ENCODE data around the gene UBE2B. TPM values are rescaled to one million over a fixed set of nuclear protein-coding genes. Genes with fewer than 3 reads are reported as not detected.

Gene UBE2B
- total RNA-seq, 1 experiment from 2014 or later: 186 TPM

GRCh38 chr5:134436523-134437339, 65.4 kb downstream of the UBE2B start:
- Mint-ChIP-seq H3K4me3 (ENCODE audit: unreplicated experiment) (peak overlapping the region; percentile 63), H3K9me3 (ENCODE audit: unreplicated experiment) (no peaks in the 10 kb centered on the region), H3K27me3 (ENCODE audit: insufficient read depth, unreplicated experiment) (no peaks in the 10 kb centered on the region), H3K4me1 (ENCODE audit: insufficient read depth, unreplicated experiment) (peaks cover 72% of the 10 kb centered on the region), H3K27ac (ENCODE audit: low read depth, unreplicated experiment) (peak overlapping the region; percentile 98), H3K36me3 (ENCODE audit: insufficient read depth, unreplicated experiment) (no peaks in the 10 kb centered on the region)
- no TSS peak for BruUV-seq (replicated peaks)
- peak; percentile 96 for DNase-seq (ENCODE audit: unreplicated experiment)
- no peak for TF ChIP-seq CTCF (IDR thresholded peaks at IDR 0.05; ENCODE audit: unreplicated experiment)
- intact Hi-C loops (cut with micrococcal nuclease): loop anchor here (2.0 kb wide), 1 partner anchor 66 kb away; no protein-coding TSS in a partner anchor
- ChIA-PET POLR2A (interaction anchor here (0.6 to 8.7 kb wide), 35 partner anchors 9 to 1206 kb away, joined by 3 to 321 read pairs (median 5); partner anchors contain the start of genes CDKL3, CDKN2AIPNL, JADE2 and SEC24A), CTCF (interaction anchor here (0.6 to 6.9 kb wide), 15 partner anchors 12 to 303 kb away, joined by 3 to 86 read pairs (median 3); partner anchors contain the start of gene CDKN2AIPNL)

- peak overlapping the region; percentile 98 for H3K27ac Mint-ChIP-seq (ENCODE audit: low read depth, unreplicated experiment)
- ChIA-PET CTCF (interaction anchor here (0.9 to 6.9 kb wide), 11 partner anchors 11 to 150 kb away, joined by 3 to 86 read pairs (median 3); partner anchors contain the start of genes CDKN2AIPNL, JADE2 and UBE2B), POLR2A (interaction anchor here (0.6 to 8.7 kb wide), 28 partner anchors 8 to 1207 kb away, joined by 3 to 321 read pairs (median 7); partner anchors contain the start of genes CDKL3, CDKN2AIPNL, JADE2 and SEC24A)
- TSS peak; percentile 98 for BruUV-seq (replicated peaks)
- DNase-seq (ENCODE audit: unreplicated experiment): no peak
- intact Hi-C loops (cut with micrococcal nuclease): loop anchor here (2.0 kb wide), 1 partner anchor 65 kb away; no protein-coding TSS in a partner anchor
- no peaks in the 10 kb centered on the region for H3K27me3 Mint-ChIP-seq (ENCODE audit: insufficient read depth, unreplicated experiment)
- no peaks in the 10 kb centered on the region for H3K36me3 Mint-ChIP-seq (ENCODE audit: insufficient read depth, unreplicated experiment)
- no peak for TF ChIP-seq CTCF (IDR thresholded peaks at IDR 0.05; ENCODE audit: unreplicated experiment)
- peak overlapping the region; percentile 63 for H3K4me3 Mint-ChIP-seq (ENCODE audit: unreplicated experiment)
- peaks cover 72% of the 10 kb centered on the region for H3K4me1 Mint-ChIP-seq (ENCODE audit: insufficient read depth, unreplicated experiment)
- no peaks in the 10 kb centered on the region for H3K9me3 Mint-ChIP-seq (ENCODE audit: unreplicated experiment)
Measured at GRCh38 chr5:134437340-134437846, 66.0 kb downstream of the UBE2B start.

GRCh38 chr5:134437847-134438581, 66.6 kb downstream of the UBE2B start:
- peak; percentile 89 for DNase-seq (ENCODE audit: unreplicated experiment)
- no peak for TF ChIP-seq CTCF (IDR thresholded peaks at IDR 0.05; ENCODE audit: unreplicated experiment)
- Mint-ChIP-seq H3K36me3 (ENCODE audit: insufficient read depth, unreplicated experiment) (no peaks in the 10 kb centered on the region), H3K27me3 (ENCODE audit: insufficient read depth, unreplicated experiment) (no peaks in the 10 kb centered on the region), H3K4me1 (ENCODE audit: insufficient read depth, unreplicated experiment) (peaks cover 66% of the 10 kb centered on the region), H3K4me3 (ENCODE audit: unreplicated experiment) (peak overlapping the region; percentile 13), H3K27ac (ENCODE audit: low read depth, unreplicated experiment) (peak overlapping the region; percentile 98), H3K9me3 (ENCODE audit: unreplicated experiment) (no peaks in the 10 kb centered on the region)
- intact Hi-C loops (cut with micrococcal nuclease): loop anchor here (2.0 kb wide), 3 partner anchors 65 to 139 kb away; partner anchors contain the start of gene UBE2B
- ChIA-PET CTCF (interaction anchor here (1.0 to 6.9 kb wide), 11 partner anchors 21 to 149 kb away, joined by 3 to 86 read pairs (median 4); partner anchors contain the start of genes CDKN2AIPNL, JADE2 and UBE2B), POLR2A (interaction anchor here (0.6 to 8.7 kb wide), 21 partner anchors 10 to 261 kb away, joined by 3 to 321 read pairs (median 6); partner anchors contain the start of genes CDKL3, CDKN2AIPNL, JADE2 and SKP1)
- TSS peak; percentile 41 for BruUV-seq (replicated peaks)

All from MCF 10A (cell line).